ENCODE results near the gene ETNK1.
A peak's percentile ranks its signal among the peaks of the same experiment; 100 is the strongest.

DNA sequence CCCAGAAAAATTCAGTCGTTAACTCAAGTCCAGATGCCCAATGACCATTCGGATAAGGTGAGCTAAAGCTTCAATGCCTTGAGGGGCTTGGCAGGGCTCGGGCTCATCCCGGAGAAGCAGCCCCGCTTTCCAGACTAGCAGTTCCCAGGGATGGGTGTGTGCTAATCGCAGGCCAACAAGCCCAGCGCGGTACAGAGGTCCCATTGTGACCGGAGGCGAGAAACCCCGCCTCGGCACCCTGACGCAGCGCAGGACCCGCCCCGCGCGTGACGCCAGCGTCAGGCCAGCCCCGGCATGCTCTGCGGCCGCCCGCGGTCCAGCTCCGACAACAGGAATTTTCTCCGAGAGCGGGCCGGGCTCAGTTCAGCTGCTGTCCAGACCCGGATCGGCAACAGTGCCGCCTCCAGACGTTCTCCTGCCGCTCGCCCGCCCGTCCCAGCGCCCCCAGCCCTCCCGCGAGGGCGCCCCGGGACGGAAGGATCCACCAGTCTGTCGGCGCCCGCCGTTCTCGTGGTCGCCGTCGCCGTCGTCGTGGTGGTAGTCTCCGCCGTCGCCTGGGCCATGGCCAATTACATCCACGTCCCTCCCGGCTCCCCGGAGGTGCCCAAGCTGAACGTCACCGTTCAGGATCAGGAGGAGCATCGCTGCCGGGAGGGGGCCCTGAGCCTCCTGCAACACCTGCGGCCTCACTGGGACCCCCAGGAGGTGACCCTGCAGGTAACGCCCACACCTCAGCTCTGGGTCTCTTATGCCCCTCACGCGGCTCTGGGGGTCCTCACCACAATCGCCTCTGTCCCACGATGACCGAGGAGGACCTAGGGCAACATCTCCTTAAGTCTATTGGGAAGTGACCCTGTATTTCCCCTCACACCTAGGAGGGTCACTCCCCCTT, at the start of gene ETNK1:
- peak in 1 of 7 experiments; percentile 16 for TF ChIP-seq CTCF (IDR thresholded peaks at IDR 0.05)
- peak; percentile 97 to 98 (median 98) for TF ChIP-seq POLR2A (IDR thresholded peaks at IDR 0.05)
